Suprapubic skin (tissue), 4 donors: ENCODE results near the gene PLAC8. TPM values are rescaled to one million over a fixed set of nuclear protein-coding genes. Genes with fewer than 3 reads are reported as not detected.

ENCODE experiments used
- DNase-seq, 2 donors: peaks; one replicate each; pipeline ENCODE4 v3.0.0-alpha.2; 2019; ENCODE audit warnings: low spot score in 2 of 2
- H3K27ac ChIP-seq: fragments of 200-600 bp; sonication (generic); one replicate; pipeline ENCODE4 v1.5.1; 2019
- H3K27me3 ChIP-seq: fragments of 200-600 bp; sonication (generic); one replicate; pipeline ENCODE4 v1.5.1; 2019
- H3K36me3 ChIP-seq: fragments of 200-600 bp; sonication (generic); one replicate; pipeline ENCODE4 v1.5.1; 2019
- H3K4me1 ChIP-seq: fragments of 200-600 bp; sonication (generic); one replicate; pipeline ENCODE4 v1.5.1; 2019
- H3K4me3 ChIP-seq: fragments of 200-600 bp; sonication (generic); one replicate; pipeline ENCODE4 v1.5.1; 2019; ENCODE audit warnings: mild to moderate bottlenecking
- H3K9me3 ChIP-seq: fragments of 200-600 bp; sonication (generic); one replicate; pipeline ENCODE4 v1.5.1; 2019
- EP300 ChIP-seq: sonication (generic); formaldehyde crosslinking; IDR thresholded peaks from one replicate; pipeline ENCODE4 v1.6.1; 2017; ENCODE audit warnings: antibody characterized with exemption
- POLR2A ChIP-seq, 2 donors: fragments of 450-650 bp; IDR thresholded peaks; one replicate each; pipeline ENCODE4 v1.6.1; 2017; ENCODE audit warnings: antibody characterized with exemption in 2 of 2, mild to moderate bottlenecking in 2 of 2, moderate library complexity in 2 of 2
- POLR2AphosphoS5 ChIP-seq, 3 donors: sonication (generic); formaldehyde crosslinking; IDR thresholded peaks; one replicate each; pipeline ENCODE4 v1.6.1; 2017; ENCODE audit warnings: antibody characterized with exemption in 3 of 3
- WGBS: methylation state at CpG from one replicate; pipeline ENCODE4 v1.1.5; 2018; 5-methylcytosine and 5-hydroxymethylcytosine counted together
- total RNA-seq, 4 donors: library from RNA; depleted of rRNA; stranded (reverse); fragments of >200 nt; gene quantifications; one replicate each; pipeline ENCODE4 v1.1.0, GENCODE V29; 2016
- TF ChIP-seq, protein P1 (sequence below), 2 donors: fragments of 200-600 bp in 1 of 2; fragments of 450-650 bp in 1 of 2; sonication (generic) in 1 of 2; IDR thresholded peaks; one replicate each; pipeline ENCODE4 v1.5.1; 2016 to 2019; ENCODE audit warnings: antibody characterized with exemption in 2 of 2, mild to moderate bottlenecking in 1 of 2, moderate library complexity in 1 of 2

Gene PLAC8
- total RNA-seq, 4 donors from 2014 or later: 1.3 TPM; not detected in 2

DNA sequence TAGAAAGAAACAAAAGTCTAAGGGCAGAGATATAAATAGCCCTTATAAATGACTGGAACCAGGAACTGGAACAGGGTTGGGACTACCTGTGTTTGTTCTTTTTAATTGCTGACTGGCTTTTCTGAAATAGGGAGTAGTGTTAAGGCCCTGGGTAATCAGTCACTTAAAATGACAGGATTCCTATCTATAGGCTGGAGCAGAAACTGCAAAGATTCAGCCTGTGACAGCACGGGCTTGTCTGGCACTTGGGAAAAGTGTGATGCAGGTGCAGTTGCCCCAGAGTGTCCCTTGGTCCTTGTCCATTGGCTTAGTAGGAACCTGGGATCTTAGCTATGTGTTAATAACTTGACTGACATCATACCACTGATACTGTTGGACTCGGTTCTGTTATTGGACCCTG lies 14.7 kb upstream of the PLAC8 start:
- no peak for DNase-seq
- H3K27me3 ChIP-seq: no peaks in the 10 kb centered on the region
- H3K36me3 ChIP-seq: no peaks in the 10 kb centered on the region
- no peak overlapping the region for H3K27ac ChIP-seq
- H3K9me3 ChIP-seq: no peaks in the 10 kb centered on the region
- WGBS: 80% methylated on average over 2 of the region's 2 CpGs
- no peaks in the 10 kb centered on the region for H3K4me1 ChIP-seq
- TF ChIP-seq, protein P1, sequence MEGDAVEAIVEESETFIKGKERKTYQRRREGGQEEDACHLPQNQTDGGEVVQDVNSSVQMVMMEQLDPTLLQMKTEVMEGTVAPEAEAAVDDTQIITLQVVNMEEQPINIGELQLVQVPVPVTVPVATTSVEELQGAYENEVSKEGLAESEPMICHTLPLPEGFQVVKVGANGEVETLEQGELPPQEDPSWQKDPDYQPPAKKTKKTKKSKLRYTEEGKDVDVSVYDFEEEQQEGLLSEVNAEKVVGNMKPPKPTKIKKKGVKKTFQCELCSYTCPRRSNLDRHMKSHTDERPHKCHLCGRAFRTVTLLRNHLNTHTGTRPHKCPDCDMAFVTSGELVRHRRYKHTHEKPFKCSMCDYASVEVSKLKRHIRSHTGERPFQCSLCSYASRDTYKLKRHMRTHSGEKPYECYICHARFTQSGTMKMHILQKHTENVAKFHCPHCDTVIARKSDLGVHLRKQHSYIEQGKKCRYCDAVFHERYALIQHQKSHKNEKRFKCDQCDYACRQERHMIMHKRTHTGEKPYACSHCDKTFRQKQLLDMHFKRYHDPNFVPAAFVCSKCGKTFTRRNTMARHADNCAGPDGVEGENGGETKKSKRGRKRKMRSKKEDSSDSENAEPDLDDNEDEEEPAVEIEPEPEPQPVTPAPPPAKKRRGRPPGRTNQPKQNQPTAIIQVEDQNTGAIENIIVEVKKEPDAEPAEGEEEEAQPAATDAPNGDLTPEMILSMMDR (IDR thresholded peaks at IDR 0.05): no peak
- no peak for TF ChIP-seq EP300
- no peak for TF ChIP-seq POLR2AphosphoS5 (IDR thresholded peaks at IDR 0.05)
- no peak for TF ChIP-seq POLR2A (IDR thresholded peaks at IDR 0.05)
- H3K4me3 ChIP-seq: no peak overlapping the region

DNA sequence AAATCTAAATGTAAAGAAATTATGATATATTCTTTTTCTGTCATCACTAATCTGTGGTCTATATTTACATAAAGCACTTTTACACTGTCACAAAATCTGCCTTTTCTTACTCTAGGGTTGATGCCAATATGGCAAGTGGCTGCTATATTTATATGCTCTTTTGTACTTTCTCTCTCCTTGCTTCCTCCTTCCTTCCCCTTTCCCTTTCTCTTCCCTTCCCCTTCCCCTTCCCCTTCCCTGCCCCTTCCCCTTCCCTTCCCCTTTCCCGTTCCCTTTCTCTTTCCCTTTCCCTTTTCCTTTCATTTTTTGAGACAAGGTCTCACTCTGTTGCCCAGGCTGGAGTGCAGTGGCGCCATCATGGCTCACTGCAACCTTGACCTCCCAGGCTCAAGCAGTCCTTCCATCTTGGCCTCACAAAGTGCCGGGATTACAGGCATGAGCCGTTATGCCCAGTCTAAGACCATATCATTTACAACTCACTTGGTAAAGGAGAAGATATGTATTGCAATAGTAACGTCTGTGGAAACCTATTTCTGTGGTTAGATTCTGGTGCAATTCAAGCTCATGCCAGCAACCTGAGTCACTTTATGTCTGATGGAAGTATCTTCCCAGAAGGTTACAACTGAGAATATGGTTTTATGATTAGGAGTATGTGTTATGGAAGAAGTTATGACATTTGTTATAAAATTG lies 13.9 kb upstream of the PLAC8 start:
- Histone ChIP-seq H3K4me3 (no peak overlapping the region), H3K36me3 (no peaks in the 10 kb centered on the region), H3K27me3 (no peaks in the 10 kb centered on the region), H3K27ac (no peak overlapping the region), H3K4me1 (no peaks in the 10 kb centered on the region), H3K9me3 (no peaks in the 10 kb centered on the region)
- WGBS: 76% methylated on average over 5 of the region's 5 CpGs
- TF ChIP-seq POLR2AphosphoS5 (IDR thresholded peaks at IDR 0.05): no peak
- TF ChIP-seq EP300: no peak
- TF ChIP-seq POLR2A (IDR thresholded peaks at IDR 0.05): no peak
- TF ChIP-seq, protein P1 (IDR thresholded peaks at IDR 0.05): no peak
- DNase-seq: no peak

DNA sequence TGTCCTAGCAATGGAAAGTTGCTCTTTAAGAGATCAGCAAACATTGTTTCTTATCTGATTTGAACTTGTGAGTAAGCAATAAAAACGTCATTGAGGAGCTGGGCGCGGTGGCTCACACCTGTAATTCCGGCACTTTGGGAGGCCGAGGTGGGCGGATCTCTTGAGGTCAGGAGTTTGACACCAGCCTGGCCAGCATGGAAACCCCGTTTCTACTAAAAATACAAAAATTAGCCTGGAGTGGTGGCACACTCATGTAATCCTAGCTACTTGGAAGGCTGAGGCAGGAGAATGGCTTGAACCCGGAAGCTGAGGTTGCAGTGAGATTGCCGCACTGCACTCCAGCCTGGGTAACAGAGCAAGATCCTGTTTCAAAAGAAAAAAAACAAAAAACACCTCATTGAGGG lies 11.2 kb upstream of the PLAC8 start:
- Histone ChIP-seq H3K27me3 (no peaks in the 10 kb centered on the region), H3K4me1 (no peaks in the 10 kb centered on the region), H3K4me3 (no peak overlapping the region), H3K27ac (no peak overlapping the region), H3K9me3 (no peaks in the 10 kb centered on the region), H3K36me3 (no peaks in the 10 kb centered on the region)
- WGBS: 71% methylated on average over 9 of the region's 9 CpGs
- no peak for DNase-seq
- TF ChIP-seq POLR2A (IDR thresholded peaks at IDR 0.05) (no peak), EP300 (no peak), POLR2AphosphoS5 (IDR thresholded peaks at IDR 0.05) (no peak)
- TF ChIP-seq, protein P1 (IDR thresholded peaks at IDR 0.05): no peak

DNA sequence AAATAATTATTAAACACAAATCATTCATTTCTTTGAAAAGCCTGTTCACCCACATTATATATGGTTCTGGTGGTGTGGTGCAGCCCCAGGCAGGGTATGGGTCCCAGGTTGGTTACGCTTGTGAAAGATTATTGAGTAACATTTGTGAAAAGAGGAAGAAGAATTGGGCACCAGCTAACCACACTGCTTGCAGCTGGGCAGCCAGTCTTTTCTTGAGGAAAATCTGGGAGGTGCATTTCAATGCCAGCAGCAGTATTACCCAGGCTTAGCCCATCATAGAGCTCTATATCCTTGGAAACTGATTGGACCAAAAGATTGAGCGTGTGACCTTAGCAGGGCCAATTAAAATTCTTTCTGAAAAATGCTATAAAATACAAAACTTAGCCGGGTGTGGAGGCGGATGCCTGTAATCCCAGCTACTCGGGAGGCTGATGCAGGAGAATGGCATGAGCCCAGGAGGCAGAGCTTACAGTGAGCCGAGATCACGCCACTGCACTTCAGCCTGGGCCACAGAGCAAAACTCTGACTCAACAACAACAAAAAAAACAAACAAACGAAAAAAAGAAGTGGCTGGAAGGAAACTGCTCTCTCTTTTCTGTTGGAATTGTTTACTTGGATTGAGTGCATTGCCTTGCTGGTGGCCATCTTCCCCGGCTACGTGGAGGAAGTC lies 9.7 kb upstream of the PLAC8 start:
- H3K4me3 ChIP-seq: no peak overlapping the region
- no peak overlapping the region for H3K27ac ChIP-seq
- 69% methylated on average over 10 of the region's 10 CpGs for WGBS
- TF ChIP-seq EP300 (no peak), POLR2A (IDR thresholded peaks at IDR 0.05) (no peak), POLR2AphosphoS5 (IDR thresholded peaks at IDR 0.05) (no peak)
- TF ChIP-seq, protein P1 (IDR thresholded peaks at IDR 0.05): no peak
- H3K27me3 ChIP-seq: no peaks in the 10 kb centered on the region
- H3K4me1 ChIP-seq: no peaks in the 10 kb centered on the region
- no peaks in the 10 kb centered on the region for H3K9me3 ChIP-seq
- no peak for DNase-seq
- H3K36me3 ChIP-seq: no peaks in the 10 kb centered on the region

DNA sequence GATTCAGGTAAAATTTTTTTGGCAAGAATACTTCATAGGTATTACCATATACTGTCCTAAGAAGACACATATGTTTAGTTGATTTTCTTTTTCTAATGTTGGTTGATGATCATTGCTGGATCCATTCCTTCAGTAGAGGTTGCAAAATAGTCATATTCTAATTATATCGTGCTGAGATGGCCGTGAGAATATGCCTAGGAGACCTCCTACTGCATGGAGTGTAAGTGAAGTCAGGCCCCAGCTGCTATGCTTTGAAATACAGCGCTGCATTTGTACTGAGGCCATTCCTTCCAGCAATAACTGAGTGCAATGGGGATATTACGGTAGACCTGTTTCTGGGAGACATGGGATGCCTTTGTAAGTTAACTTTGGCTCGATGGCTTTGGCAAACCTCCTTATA lies 6.7 kb upstream of the PLAC8 start:
- DNase-seq: no peak
- Histone ChIP-seq H3K9me3 (no peaks in the 10 kb centered on the region), H3K36me3 (no peaks in the 10 kb centered on the region), H3K27me3 (no peaks in the 10 kb centered on the region), H3K4me1 (no peaks in the 10 kb centered on the region), H3K27ac (no peak overlapping the region), H3K4me3 (no peak overlapping the region)
- TF ChIP-seq POLR2AphosphoS5 (IDR thresholded peaks at IDR 0.05): no peak
- TF ChIP-seq POLR2A (IDR thresholded peaks at IDR 0.05): no peak
- TF ChIP-seq, protein P1 (IDR thresholded peaks at IDR 0.05): no peak
- TF ChIP-seq EP300: no peak
- 84% methylated on average over 5 of the region's 5 CpGs for WGBS
